ENCODE data around the gene CDC23. TPM values are rescaled to one million over a fixed set of nuclear protein-coding genes. Genes with fewer than 3 reads are reported as not detected.

CDC23 gene
- total RNA-seq, 1 experiment from 2014 or later, result 40.0 TPM

DNA sequence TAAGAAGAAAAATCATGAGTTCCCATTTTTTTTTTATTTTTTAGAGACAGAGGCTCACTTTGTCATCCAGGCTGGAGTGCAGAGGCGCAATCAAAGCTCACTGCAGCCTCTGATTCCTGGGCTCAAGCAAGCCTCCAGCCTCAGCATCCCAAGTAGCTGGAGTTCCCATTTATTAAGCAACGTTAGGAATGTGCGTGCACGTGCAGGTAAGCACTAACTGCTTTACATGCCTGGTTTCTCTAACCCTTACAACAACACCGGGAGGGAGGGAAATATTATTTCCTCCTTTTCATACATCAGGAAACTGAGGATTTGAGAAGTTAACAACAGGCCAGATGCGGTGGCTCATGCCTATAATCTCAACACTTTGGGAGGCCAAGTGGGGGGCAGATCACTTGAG, 16.3 kb upstream of the CDC23 start:
- intact Hi-C loops (cut with micrococcal nuclease), result no loop called here
- ATAC-seq, result no peak
- RAD21 ChIA-PET (ENCODE audit: low non-redundant PET in 1 of 2, low total read pairs in 2 of 2, uncharacterized antibody in 2 of 2, unreplicated experiment in 2 of 2), result no interaction called here
- CTCF ChIA-PET, result interaction anchor here (0.7 kb wide), 1 partner anchor 65 kb away, joined by 5 read pairs; no protein-coding TSS in a partner anchor
- TF ChIP-seq FOSL1 (IDR thresholded peaks at IDR 0.05; ENCODE audit: low read depth), result no peak
- TF ChIP-seq ELF1 (IDR thresholded peaks at IDR 0.05; ENCODE audit: borderline replicate concordance, low read depth), result no peak
- TF ChIP-seq, protein P1, sequence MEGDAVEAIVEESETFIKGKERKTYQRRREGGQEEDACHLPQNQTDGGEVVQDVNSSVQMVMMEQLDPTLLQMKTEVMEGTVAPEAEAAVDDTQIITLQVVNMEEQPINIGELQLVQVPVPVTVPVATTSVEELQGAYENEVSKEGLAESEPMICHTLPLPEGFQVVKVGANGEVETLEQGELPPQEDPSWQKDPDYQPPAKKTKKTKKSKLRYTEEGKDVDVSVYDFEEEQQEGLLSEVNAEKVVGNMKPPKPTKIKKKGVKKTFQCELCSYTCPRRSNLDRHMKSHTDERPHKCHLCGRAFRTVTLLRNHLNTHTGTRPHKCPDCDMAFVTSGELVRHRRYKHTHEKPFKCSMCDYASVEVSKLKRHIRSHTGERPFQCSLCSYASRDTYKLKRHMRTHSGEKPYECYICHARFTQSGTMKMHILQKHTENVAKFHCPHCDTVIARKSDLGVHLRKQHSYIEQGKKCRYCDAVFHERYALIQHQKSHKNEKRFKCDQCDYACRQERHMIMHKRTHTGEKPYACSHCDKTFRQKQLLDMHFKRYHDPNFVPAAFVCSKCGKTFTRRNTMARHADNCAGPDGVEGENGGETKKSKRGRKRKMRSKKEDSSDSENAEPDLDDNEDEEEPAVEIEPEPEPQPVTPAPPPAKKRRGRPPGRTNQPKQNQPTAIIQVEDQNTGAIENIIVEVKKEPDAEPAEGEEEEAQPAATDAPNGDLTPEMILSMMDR (IDR thresholded peaks at IDR 0.05 in 2 of 3, conservative IDR thresholded peaks at IDR 0.05 in 1 of 3; ENCODE audit: borderline replicate concordance in 1 of 3, insufficient read depth in 1 of 3, low read depth in 2 of 3, low read length in 2 of 3), result no peak
- TF ChIP-seq, protein P2, sequence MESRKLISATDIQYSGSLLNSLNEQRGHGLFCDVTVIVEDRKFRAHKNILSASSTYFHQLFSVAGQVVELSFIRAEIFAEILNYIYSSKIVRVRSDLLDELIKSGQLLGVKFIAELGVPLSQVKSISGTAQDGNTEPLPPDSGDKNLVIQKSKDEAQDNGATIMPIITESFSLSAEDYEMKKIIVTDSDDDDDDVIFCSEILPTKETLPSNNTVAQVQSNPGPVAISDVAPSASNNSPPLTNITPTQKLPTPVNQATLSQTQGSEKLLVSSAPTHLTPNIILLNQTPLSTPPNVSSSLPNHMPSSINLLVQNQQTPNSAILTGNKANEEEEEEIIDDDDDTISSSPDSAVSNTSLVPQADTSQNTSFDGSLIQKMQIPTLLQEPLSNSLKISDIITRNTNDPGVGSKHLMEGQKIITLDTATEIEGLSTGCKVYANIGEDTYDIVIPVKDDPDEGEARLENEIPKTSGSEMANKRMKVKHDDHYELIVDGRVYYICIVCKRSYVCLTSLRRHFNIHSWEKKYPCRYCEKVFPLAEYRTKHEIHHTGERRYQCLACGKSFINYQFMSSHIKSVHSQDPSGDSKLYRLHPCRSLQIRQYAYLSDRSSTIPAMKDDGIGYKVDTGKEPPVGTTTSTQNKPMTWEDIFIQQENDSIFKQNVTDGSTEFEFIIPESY (IDR thresholded peaks at IDR 0.05; ENCODE audit: extremely low read depth, insufficient replicate concordance, low read length), result no peak
- TF ChIP-seq, protein P3, sequence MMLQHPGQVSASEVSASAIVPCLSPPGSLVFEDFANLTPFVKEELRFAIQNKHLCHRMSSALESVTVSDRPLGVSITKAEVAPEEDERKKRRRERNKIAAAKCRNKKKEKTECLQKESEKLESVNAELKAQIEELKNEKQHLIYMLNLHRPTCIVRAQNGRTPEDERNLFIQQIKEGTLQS (IDR thresholded peaks at IDR 0.05), result no peak
- TF ChIP-seq JUND (IDR thresholded peaks at IDR 0.05), result no peak
- no peak for TF ChIP-seq EGR1 (IDR thresholded peaks at IDR 0.05; ENCODE audit: low read depth)
- TF ChIP-seq, protein P4, sequence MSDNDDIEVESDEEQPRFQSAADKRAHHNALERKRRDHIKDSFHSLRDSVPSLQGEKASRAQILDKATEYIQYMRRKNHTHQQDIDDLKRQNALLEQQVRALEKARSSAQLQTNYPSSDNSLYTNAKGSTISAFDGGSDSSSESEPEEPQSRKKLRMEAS (IDR thresholded peaks at IDR 0.05), result no peak
- TF ChIP-seq RAD21 (IDR thresholded peaks at IDR 0.05; ENCODE audit: low read depth), result no peak
- TF ChIP-seq, protein P5, sequence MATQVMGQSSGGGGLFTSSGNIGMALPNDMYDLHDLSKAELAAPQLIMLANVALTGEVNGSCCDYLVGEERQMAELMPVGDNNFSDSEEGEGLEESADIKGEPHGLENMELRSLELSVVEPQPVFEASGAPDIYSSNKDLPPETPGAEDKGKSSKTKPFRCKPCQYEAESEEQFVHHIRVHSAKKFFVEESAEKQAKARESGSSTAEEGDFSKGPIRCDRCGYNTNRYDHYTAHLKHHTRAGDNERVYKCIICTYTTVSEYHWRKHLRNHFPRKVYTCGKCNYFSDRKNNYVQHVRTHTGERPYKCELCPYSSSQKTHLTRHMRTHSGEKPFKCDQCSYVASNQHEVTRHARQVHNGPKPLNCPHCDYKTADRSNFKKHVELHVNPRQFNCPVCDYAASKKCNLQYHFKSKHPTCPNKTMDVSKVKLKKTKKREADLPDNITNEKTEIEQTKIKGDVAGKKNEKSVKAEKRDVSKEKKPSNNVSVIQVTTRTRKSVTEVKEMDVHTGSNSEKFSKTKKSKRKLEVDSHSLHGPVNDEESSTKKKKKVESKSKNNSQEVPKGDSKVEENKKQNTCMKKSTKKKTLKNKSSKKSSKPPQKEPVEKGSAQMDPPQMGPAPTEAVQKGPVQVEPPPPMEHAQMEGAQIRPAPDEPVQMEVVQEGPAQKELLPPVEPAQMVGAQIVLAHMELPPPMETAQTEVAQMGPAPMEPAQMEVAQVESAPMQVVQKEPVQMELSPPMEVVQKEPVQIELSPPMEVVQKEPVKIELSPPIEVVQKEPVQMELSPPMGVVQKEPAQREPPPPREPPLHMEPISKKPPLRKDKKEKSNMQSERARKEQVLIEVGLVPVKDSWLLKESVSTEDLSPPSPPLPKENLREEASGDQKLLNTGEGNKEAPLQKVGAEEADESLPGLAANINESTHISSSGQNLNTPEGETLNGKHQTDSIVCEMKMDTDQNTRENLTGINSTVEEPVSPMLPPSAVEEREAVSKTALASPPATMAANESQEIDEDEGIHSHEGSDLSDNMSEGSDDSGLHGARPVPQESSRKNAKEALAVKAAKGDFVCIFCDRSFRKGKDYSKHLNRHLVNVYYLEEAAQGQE (IDR thresholded peaks at IDR 0.05; ENCODE audit: low read depth), result no peak
- TF ChIP-seq SIN3A (IDR thresholded peaks at IDR 0.05; ENCODE audit: low read depth), result no peak
- H4K20me1 ChIP-seq (ENCODE audit: insufficient read depth), result no peaks in the 10 kb centered on the region
- no peaks in the 10 kb centered on the region for H3K79me2 ChIP-seq (ENCODE audit: insufficient read depth, low read length)
- no peak overlapping the region for H2AFZ ChIP-seq (ENCODE audit: low read depth, low read length, poor library complexity, severe bottlenecking)
- no peaks in the 10 kb centered on the region for H3K36me3 ChIP-seq (ENCODE audit: control insufficient read depth in 1 of 2, insufficient read depth in 2 of 2, low read length in 2 of 2)
- H3K4me3 ChIP-seq (replicated peaks in 1 of 2; ENCODE audit: low read depth in 1 of 2, low read length in 2 of 2), result no peak overlapping the region
- H3K9me3 ChIP-seq (ENCODE audit: control insufficient read depth in 1 of 2, insufficient read depth in 1 of 2, low read depth in 1 of 2, low read length in 2 of 2), result peaks cover 5 to 8% of the 10 kb centered on the region in 2 experiments; a peak in 3 of 4 replicates
- no peaks in the 10 kb centered on the region for H3K27me3 ChIP-seq (ENCODE audit: insufficient read depth, low read length)
- no peaks in the 10 kb centered on the region for H3K4me1 ChIP-seq (ENCODE audit: control insufficient read depth in 1 of 2, insufficient read depth in 2 of 2, low read length in 2 of 2)
- no peak overlapping the region for H3K27ac ChIP-seq (ENCODE audit: low read depth, low read length)
- no peaks in the 10 kb centered on the region for H3K9me2 ChIP-seq (ENCODE audit: insufficient read depth)
- DNase-seq (ENCODE audit: low read depth, low spot score), result no peak
- H3K9ac ChIP-seq (ENCODE audit: low read length), result no peak overlapping the region
- H3K4me2 ChIP-seq (ENCODE audit: low read length), result no peak overlapping the region
- POLR2A ChIA-PET, result no interaction called here
- BruUV-seq (replicated peaks), result no TSS peak

Data from HCT116 (cell line).